GM21390 (cell line): ENCODE results near the gene COPS3.

Experiments used
- ATAC-seq: cut with Tn5 transposase; IDR thresholded peaks from one replicate; pipeline ENCODE4 v1.9.1; 2021; ENCODE audit not compliant: unreplicated experiment

The COPS3 gene

DNA sequence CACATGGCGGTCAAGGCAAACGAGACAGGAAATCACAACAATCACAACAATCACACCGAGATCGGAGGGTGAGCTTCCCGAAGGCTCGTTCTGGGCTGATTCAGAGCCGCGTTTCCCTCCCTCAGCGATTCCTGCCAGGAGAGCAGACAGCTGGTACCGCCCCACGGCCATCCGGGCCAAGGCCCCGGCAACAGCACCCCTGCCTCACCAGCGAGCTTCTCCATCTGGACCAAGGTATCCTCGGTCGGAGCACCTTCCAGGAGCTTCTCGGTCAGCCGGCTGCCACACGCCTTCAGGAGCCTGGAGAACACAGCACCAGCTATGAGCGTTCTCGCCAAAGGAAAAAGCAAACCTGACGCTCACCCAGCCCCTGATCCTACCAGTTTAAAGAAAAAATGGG, 59.7 kb downstream of the COPS3 start:
- no peak for ATAC-seq

GRCh38 chr17:17220529-17220928, 60.5 kb downstream of the COPS3 start:
- ATAC-seq = no peak

DNA sequence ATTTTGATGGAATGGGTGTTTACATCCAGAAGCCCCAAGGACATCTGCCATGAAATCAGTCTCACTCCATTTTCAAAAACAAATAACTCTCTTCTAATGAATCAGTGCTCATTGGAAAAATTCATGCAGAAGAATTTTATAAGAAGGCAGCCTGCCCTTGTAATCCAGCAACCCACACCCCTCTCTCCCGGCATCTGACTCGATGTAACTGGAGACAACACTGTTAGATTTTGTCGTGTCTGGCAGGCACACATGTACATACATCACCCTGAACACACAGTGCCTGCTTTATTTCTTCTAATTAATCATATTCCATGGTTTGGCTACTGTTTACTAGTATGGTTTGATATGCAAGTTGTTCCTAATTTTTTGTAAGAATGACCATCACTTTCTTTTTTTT, 63.1 kb downstream of the COPS3 start:
- ATAC-seq = no peak

DNA sequence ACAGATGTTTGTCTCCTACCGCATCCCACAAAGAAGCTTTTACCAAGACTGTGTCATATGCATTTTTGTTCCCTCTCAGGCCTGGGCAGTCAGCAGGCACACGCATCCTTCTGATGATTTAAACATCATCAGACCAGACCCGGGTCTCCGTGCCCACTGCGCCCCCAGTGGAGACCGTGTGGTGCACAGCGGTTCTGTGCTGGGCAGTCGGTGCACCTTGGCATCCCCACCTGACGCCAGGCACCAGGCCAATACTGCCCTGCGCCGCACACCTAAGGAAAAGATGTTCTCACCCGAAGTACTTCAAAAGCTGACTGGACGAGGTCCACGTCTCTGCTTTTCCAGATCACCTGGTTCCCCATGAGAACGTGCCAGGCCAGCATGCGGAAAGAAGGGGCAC, 64.3 kb downstream of the COPS3 start:
- no peak for ATAC-seq

- ATAC-seq = no peak
Observed at GRCh38 chr17:17216236-17216635, 64.8 kb downstream of the COPS3 start.

- ATAC-seq = no peak
Observed at GRCh38 chr17:17215575-17215974, 65.5 kb downstream of the COPS3 start.

DNA sequence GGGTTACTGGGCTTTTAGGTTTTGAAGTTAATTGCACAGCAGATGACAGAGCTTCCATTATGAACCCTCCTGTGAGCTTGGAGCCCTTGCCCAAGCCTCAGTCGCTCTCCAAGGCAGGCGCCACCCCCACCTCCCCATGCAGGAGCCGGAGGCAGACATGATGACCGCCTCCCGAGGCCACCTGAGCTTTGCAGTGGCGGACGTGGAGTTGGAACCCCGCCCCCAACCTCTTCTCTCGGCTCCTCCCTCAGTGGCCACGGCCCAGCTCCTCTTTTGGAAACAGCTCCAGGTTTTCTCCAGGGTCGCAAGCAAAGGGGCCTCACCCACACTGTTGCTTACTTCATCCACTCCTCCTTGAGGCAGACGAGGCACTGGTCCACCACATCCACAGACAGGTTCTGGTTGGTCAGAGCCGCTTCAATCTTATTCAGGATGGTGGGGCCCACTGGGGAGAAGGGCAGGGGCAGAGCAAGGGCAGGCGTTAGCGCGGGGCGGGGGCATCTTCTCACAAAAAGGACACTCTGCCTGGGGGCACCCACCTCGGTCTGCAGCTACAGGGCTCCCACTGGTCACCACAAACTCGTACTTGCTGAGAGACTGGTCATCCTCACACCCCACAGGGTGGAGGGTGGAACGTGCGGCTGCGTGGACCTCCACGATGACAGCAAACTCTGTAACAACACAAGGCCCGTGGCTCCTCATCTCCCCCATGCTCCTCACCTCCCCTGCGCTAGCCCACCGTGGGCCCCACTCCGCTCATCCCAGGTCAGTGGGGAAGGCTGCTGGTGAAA, 66.2 kb downstream of the COPS3 start:
- ATAC-seq = no peak

GRCh38 chr17:17213775-17214174, 67.3 kb downstream of the COPS3 start:
- no peak for ATAC-seq

GRCh38 chr17:17207998-17208397, 73.0 kb downstream of the COPS3 start:
- no peak for ATAC-seq

DNA sequence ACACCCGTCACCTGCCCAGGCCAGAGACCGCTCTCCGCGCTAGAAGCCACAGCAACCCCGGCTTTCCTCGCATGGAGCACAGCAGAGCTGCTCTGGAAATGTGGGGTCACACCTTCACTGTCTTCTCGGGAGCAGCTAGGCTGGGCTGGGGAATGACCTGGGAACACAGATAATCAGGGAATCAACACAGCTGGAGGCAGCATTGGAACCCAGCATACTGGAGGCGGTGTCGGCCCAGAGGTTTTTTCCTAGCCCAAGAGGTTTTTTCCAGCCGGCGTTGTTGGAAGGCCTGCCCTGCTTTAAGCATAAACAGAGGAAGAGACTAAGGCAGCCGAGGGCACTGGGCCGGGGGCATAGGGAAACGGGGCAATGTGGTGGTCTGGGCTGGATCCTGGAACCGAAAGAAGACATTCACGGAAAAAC, 74.1 kb downstream of the COPS3 start:
- ATAC-seq = no peak

DNA sequence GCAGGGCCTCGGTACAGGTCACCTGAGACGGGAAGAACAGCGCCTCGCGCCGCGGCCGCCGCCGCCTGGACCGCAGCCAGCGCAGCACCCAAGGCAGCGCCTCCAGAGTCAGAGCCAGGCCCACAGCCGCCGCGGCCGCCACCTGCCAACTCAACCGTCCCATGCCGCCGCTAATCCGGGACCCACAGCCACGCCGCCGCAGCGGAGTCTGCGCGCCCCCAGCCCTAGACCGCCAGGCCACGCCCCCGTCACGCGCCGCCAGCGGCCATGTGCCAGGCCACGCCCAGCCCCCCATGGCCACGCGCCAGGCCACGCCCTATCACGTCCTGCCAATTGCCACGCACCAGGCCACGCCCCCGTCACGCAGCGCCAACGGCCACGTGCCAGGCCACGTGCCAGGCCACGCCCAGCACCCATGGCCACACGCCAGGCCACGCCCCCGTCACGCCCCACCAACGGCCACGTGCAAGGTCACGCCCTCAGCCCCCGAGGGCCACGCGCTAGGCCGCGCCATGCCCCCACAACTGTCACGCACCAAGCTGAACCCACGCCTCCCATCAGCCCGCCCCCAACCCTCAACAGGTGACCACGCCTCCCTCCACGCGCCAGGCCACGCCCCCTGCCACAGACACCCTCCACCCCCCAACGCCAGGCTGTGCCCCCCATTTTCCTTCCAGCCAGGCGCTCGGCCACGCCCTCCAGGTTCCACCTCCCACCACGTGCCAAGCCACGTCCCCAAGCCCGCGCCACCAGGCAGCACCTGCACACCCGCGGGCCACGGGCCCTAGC, 74.7 kb downstream of the COPS3 start, which contains the start of gene PLD6:
Gene PLD6 (minus strand): TSS at position 210 of the 789 bp plus-strand sequence. CDS start 47 bp downstream, at position 163.
- ATAC-seq = no peak

- ATAC-seq = no peak
Observed at GRCh38 chr17:17205368-17206123, 75.5 kb downstream of the COPS3 start.

- no peak for ATAC-seq
Observed at GRCh38 chr17:17204635-17205231, 76.3 kb downstream of the COPS3 start.

- ATAC-seq = no peak
Observed at GRCh38 chr17:17204041-17204591, 76.9 kb downstream of the COPS3 start.

GRCh38 chr17:17203173-17203730, 77.8 kb downstream of the COPS3 start:
- no peak for ATAC-seq

GRCh38 chr17:17201907-17202306, 79.1 kb downstream of the COPS3 start:
- ATAC-seq = no peak

DNA sequence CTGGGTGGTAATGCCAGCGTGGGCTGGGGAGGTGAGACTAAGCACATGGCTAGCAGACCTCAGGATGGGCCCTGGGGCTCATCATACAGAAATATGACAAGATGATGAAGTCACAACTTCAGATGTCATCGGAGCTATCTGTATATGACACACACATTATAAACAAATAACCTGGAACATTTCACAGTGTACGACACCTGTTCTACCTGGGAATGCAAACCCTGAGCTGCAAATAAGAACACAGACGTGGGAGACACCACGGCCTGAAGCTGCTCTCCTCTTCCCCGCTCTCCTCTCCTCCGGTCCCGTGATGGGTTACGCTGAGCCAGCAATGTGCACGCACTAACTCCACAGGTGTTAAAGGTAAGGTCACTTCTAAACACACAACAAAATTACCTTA, 79.8 kb downstream of the COPS3 start:
- ATAC-seq = no peak

DNA sequence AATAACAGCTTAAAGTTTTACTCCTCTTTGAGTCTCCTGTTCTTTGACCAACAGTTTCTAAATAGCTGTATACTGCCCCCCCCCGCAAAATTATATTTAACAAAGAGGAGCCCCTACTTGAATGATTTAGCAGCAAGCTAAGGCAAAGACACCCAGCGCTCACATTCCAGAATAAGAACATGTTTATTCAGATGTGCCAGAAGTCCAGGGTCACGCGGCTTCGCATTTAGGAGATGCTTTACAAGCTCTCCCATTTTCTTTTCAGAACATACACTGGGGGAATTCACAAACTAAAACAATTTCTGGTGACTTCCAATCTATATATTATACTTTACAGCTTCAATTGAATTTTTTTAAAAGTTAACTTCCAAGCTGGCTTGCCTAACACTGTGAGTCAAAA, 80.2 kb downstream of the COPS3 start:
- ATAC-seq = no peak

DNA sequence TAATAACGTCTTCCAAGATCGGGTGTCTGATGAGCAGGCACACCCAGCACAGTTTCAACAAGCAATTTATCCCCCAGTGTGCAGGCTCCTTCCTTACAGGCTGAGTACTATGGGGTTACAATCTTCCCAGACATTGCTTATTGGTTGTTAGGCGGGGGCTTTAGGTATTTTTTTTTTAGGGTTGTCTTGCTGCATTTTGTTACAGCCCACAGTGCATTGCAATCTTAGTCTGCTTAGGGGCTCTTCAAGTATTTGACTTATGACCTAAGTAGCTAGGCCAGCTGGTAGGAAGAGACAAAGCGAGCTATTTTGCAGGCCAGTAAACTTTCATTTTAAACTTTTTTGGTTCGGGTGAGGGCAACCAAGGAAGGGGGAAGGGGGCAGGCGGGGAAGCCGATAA, 80.7 kb downstream of the COPS3 start:
- no peak for ATAC-seq

DNA sequence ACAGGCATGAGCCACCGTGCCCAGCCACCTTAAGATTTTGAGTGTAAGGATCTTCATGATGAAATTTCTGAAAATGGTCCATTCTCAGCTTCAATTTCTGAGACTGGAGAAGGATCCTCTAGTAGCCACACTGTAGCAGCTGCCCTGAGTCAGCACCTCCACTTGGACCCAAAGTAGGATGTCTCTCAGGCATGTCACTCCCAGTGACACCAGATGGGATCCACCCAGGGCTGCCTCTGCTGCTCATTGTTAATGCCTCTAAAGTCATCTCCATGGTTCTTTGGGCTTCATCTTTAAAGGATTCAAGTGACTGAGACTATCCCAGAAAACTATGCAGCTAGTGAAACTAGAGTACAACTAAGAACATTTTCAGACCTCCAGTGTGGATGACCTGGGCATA, 82.8 kb downstream of the COPS3 start:
- ATAC-seq = no peak
